HG02885 (cell line): ENCODE measurements around the gene KLHL36.
A peak's percentile ranks its signal among the peaks of the same experiment; 100 is the strongest.

Experiments used
- ATAC-seq: cut with Tn5 transposase; IDR thresholded peaks from one replicate; pipeline ENCODE4 v1.9.1; 2021; ENCODE audit warnings: mild to moderate bottlenecking; ENCODE audit not compliant: unreplicated experiment, poor library complexity

Gene KLHL36

DNA sequence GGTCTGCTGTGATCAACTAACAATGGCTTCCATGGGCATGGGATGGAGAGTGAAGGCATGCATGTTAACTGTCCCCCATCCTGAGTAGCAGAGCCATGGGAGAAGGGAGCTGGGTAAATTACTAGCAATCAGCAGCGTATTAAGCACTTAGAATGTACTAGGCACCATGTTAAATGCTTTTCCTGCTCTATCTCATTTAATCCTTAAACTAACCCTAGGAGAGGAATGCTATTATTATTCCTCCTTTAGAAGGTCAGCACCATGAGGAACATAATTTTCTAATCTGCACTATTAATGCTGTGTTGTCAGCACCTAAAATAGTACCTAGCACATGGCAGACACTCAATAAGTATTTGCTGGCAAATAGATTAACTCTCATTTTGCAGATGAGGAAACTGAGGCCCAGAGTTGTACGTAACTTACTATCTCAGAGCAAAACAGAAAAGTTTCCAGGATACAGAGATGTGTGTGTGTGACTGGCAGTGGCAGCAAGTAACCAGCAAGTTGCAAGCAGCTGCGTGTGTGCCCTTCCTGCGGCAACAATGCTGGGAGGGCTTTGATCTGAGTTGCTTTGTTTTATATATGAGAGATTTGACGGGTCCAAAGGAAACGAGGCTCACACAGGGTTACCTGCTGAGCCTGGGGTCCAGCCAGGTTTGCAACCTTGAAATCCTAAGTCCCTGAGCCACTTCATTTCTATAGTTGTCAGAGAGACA lies 6.5 kb upstream of the KLHL36 start:
- ATAC-seq = no peak

DNA sequence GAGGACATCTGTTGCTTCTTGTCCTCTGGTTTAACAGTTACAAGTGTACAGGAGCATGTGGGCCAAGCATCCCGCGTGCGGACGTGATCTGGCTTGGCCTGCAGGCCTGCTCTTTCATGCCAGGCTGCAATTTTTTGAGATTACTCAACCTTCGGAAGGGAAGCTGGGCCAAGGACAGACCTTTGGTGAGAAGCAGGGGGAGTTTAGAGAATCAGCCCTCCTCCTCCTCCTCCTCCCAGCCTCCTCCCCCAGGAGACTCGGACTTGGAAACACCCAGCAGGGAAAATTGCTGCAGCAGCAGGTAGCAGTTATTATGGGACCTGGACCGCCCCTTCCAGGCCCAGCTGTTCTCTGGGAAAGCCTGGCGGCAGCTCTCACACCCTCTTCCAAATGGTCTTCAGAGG lies 5.1 kb upstream of the KLHL36 start:
- ATAC-seq = no peak

DNA sequence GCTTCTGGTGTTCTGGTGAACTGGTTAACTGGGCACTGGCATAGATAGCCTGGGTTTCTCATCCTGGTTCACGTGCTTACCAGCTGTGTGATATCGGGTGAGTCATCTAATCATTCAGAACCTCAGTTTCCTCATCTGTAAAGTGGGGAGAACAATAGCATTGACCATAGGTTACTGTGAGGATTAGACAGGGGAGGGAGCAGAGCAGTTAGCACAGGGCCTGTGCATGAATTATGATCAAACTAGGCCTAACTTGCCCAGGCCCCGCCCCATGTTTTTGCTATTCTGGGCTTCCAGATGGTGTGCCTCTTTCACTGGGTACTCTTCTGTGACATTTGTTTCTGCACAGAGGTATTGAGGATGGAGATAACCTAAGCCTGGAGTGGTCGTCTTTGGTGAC lies 4.6 kb upstream of the KLHL36 start:
- ATAC-seq = no peak

DNA sequence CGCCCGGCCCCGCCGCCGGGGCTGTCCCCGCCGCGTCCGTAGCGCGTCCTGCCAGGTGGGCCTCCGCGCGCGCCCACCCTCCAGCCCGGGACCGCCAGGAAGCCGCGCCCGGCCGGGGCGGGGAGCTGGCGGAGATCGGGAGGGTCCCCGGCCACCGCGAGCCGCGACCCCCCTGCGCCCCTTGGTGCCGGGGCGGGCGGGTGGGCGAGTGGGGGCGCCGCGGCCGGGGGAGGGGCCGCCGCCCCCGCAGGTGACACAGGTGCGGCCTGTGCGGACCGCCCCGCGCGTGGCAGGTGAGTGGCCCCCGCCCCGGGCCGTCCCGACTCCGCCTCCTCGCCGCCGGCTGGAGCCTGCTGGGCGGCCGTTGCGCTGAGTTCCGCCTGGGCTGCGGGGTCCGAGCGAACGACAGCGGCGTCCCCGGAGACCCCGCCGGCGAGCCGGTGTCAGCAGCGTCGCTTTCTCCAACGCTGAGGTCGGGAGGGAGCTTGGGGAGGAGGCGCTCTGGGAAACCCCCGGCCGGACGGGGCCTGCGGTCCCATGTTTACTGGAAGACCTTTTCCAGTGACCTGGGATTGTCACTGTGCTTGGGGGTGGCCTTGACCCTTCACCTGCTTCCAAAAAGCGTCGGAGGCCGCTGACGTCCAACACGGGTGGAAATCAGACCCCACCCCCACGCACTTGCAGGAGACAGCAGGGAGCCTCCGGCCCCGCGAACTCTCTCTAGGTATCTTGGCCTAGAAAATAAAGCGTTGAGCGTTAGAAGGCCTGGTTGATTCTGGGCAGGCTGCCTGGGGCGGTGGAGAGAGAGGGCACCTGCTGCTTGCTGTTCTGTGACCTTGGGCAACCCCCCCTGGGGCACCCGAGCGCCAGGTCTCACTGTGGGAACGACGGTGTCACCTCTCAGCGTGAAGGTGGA lies 542 bp downstream of the KLHL36 start:
- peak; percentile 73 for ATAC-seq

DNA sequence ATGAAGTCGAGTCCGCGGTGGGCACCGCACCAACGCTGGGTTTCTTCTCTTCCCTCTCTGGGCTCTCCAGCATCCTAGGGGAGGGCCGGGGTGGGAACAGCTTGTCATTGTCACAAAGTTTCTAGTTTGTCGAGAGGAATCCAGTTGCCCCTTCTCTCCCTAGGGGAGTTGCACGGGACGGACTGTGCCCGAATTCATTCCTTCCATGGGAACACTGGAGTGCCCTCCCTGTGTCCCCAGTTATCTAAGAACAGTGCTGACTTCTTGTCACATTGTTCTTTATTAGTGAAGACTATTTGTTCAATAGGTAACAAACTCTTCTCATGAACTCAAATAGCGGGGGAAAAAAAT lies 1.2 kb downstream of the KLHL36 start:
- ATAC-seq = no peak

DNA sequence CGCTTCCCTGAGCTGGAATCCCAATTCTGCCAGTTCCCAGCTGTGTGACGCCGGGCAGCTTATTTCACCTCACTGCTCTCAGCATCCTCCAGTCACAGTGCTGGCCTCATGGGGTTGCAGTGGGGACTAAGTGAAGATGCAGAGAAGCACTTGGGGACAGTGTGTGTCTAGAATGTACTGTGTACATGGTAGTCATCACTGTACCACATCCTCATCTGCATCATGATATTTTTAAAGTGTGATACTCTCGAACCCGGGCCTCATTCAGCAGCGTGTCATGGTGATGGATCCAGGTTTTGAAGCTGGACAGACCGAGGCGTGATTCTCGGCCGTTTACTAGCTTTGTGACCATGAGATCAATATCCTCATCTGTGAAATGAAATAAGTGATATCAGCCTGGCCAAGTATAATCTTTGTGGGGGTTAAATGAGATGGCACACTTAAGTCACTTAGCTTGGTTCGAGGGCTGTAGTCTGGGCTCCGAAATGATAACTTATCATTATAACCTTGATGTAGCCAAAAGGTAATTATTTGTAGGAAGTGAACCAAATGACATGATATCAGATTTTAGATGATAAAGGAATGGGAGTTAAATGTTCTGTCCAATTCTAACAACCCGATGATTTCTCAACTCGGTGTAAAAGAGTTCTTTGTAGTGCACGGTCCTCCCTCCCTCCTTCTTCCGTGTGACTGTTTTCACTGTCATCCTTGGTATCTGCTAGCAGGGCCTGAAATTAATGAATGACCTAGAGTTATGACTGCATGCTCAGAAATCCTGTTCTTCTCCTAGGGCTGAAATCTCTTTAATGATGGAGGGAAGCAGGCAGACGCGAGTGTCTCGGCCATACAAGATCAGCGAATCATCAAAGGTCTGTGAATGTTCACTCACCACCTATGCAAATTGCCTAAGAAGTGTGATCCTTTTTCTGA lies 2.0 kb downstream of the KLHL36 start:
- no peak for ATAC-seq

DNA sequence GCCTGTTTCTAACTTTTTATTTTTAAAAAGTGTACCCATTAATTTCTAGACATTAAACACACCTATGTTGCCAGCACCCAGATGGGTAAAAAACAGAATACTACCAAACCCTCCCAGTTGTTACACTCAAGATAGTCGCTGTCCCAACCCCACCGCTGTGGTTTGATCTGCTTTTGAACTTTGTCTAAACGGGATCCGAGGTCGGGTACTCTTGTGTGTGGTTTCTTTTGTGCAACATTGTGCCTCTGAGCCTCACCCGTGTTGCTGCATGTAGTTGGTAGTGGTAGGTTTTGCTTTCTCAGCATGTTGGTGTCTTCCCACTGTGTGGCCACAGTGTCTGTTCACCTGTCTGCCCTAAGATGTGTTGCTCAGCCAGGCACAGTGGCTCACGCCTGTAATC lies 4.3 kb downstream of the KLHL36 start:
- ATAC-seq = no peak

DNA sequence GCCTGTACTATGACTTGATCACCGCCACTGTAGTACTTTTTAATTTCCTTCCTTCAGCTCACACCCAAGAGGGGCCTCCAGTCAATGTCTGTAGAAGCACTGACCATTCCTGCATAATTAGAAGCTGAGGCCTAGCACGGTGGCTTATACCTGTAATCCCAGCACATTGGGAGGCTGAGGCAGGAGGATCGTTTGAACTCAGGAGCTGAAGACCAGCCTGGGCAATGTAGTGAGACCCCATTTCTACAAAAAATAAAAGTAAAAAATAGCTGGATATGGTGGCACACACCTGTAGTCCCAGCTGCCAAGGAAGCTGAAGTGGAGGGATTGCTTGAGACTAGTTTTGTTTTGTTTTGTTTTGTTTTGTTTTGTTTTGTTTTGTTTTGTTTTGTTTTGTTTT lies 5.9 kb downstream of the KLHL36 start:
- ATAC-seq = no peak

DNA sequence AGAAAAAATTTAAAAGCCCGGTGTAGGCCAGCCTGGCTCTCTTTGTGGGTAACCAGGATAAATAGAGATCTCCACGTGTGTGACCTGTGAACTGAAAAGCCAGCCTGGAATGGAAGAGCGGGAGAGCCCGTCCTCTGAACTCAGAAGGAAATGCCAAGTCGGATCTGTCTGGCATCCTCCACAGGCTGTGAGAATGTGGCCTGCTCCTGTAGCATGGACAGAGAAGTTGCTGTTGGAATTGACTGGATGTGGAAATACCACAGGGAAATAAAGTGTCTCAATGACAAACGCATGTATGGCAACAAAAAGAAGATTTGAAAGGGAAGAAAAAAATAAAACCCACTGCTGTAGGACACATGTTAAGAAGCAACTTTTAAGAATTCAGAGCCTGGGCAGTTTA lies 6.7 kb downstream of the KLHL36 start:
- ATAC-seq = no peak

DNA sequence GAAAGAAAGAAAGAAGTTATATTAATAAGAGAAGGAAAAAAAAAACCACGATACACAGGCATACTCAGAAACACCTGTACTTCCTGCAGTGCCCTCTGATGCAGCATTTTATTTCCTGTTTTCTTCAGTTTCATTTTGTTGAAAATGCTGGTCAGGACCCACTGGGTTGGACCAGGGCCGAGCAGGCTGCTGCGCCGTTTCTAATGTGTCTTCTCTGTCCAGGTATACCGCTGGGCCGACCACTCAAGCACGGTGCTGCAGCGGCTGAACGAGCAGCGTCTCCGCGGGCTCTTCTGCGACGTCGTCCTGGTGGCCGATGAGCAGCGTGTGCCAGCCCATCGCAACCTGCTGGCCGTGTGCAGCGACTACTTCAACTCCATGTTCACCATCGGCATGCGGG lies 8.3 kb downstream of the KLHL36 start:
- ATAC-seq = no peak

DNA sequence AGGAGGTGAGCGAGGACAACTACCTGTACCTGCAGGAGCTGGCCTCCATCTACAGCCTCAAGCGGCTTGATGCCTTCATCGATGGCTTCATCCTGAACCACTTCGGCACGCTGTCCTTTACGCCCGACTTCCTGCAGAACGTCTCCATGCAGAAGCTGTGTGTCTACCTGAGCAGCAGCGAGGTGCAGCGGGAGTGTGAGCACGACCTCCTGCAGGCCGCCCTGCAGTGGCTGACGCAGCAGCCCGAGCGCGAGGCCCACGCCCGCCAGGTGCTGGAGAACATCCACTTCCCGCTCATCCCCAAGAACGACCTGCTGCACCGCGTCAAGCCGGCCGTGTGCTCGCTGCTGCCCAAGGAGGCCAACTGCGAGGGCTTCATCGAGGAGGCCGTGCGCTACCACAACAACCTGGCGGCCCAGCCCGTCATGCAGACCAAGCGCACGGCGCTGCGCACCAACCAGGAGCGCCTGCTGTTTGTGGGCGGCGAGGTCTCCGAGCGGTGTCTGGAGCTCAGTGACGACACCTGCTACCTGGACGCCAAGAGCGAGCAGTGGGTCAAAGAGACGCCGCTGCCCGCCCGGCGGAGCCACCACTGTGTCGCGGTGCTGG lies 9.0 kb downstream of the KLHL36 start:
- no peak for ATAC-seq

DNA sequence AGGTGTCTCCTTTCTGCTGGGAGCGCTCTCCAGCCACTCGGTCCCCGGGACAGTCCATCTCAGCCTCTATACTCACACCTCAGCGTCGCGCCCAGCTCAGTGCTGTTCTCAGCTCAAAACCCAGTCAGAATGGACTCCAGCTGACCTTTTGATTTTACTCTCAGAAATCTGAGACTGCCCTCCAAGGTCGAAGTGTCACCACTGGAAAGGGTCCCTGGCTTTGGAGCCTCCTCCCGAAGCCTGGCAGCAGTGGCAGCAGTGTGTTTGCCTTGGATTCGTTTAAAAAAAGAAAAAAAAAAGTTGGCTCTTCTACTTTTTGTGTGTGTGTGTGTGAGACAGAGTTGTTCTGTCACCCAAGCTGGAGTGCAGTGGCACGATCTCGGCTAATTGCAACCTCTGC lies 10.4 kb downstream of the KLHL36 start:
- ATAC-seq = no peak

DNA sequence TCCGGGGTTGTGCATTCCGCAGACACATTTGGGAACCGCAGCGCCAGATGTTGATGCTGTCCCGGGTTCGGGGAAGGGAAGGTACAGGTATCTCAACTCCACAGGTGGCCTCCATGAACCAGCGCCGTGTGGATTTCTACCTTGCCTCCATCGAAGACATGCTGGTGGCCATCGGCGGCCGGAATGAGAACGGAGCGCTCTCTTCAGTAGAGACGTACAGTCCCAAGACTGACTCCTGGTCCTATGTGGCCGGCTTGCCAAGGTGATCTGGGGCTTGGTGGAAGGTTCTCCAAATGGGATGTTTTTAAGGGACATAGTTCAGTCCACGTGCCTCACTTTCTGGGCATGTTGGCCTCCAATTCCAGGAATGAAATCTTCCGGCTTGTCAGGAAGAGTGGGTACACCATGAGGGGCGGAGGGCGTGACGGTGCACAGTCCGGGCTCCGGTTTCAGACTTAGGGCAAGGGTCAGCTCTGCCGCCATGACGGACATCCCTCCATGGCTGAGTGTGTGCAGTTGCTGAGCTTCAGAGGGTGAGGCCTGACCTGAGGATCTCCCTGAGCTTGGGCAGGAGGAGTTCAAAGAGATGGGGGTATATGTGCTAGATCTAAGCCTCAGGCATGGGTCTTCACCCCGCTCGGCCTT lies 11.5 kb downstream of the KLHL36 start:
- no peak for ATAC-seq

DNA sequence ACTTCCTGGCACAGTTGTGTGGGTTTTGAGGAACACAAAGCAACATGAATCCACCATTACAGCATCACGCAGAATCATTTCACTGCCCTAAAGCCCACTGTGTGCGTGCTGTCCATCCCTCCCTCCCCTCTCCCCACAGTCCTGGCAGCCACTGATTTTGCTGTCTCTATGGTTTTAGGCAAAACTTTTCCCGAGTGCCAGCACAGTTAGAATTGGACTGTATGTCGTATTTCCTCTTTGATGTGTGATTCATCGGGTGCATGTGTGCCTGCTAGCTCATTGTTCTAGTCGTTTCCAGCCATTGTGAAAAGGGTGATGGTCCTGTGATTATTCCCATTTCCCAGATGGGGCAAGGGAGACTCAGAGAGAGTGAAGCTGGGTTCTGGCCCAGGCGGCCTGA lies 12.7 kb downstream of the KLHL36 start:
- ATAC-seq = no peak

DNA sequence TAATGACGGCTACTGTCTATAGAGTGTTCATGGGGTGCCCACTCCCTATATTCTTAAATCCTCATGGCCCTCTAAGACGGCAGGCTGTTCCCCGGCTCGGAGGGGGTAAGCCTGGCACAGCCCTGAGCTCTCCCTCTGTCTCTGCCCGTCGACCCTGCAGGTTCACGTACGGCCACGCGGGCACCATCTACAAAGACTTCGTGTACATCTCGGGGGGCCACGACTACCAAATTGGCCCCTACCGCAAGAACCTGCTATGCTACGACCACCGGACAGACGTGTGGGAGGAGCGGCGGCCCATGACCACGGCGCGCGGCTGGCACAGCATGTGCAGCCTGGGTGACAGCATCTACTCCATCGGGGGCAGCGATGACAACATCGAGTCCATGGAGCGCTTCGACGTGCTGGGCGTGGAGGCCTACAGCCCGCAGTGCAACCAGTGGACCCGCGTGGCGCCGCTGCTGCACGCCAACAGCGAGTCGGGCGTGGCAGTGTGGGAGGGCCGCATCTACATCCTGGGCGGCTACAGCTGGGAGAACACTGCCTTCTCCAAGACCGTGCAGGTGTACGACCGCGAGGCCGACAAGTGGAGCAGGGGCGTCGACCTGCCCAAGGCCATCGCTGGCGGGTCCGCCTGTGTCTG lies 13.2 kb downstream of the KLHL36 start:
- ATAC-seq = no peak

DNA sequence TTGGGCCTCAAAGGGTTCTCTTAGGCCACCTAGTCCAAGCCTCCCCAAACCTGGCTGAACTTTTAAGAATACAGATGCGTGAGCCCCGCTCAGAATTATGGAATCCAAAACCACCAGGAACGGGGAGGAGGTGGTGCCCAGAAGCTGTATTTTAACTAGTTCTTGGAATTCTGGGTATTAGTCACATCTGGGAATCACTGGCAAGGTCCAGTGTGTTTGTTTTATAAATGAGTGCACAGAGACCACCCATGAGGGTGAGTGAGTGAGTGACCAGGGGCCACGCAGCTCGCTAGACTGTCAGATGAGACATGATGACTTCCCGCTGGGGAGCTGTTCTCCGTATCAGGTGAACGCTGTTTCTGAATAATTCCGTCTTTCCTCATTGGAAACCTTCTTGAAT lies 14.2 kb downstream of the KLHL36 start:
- no peak for ATAC-seq

DNA sequence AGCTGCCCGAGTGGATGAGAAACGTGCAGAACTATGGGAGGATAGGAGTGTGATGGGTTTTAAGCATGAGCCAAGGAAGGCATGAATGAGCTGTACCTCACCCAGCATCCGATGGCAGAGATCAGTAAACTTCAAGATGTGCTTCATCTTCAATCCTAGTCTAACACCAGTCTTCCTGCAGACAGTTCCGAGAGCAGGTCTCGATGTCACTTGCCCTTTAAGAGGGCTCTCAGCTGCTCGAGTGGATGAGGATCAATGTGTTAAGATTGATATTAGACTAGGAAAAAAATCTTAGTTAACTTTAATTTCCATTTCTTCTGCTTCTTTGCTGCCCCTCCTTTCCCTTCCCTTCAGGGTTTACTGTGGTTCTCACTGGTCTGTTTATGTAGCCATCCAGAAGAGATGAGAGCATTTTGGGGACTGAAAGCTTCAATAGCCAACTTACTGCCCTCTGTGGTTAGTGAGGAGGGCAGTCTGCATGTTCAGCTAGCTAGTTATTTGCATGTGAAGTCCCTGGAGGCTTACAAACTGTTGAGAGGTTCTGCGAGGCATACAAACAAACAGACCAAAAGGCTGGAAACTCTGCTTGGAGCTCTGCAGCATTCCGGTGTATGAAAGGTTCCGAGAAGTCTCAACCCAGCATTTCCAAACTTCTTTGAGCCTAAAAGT lies 15.3 kb downstream of the KLHL36 start:
- peak; percentile 75 for ATAC-seq

DNA sequence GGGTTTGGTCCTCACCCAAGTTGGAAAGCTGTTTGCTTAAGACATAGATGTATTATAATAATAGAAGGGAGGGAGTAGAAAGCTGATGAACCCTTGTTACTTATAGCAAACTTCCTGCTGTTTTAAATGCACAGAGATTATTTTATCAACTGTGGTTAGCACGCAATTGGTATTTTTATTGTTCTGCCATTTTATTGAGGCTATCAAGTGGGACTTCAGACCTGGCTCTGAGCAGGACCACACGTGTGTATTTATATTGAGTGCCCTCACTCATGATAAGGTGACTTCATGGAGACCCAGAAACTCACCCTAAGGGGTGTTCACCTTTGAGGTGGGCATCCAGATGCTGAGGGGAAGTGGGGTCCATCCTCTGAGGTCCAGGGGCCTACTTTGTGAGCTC lies 17.0 kb downstream of the KLHL36 start:
- no peak for ATAC-seq

DNA sequence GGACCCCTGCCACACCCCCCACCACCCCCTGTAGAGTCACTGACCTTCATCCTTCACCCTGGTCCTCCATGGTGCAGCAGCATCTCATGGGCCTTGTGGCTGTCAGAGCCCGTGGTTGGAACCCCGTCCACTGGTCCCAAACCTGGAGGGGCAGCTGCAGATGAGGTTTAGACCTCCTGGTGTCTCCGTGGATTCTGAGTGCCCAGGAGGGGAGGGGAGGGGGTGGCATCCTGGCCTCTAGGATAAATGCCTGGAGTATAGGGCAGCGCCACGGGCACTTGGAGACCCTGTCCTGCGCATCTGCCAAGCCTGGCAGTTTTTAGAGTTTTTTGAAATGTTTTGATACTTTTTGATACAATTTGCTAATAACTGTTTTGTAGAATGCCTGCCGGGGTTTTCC lies 17.5 kb downstream of the KLHL36 start:
- no peak for ATAC-seq
